Kidney (tissue), 14 donors: Measurements from ENCODE around the gene MAD2L2. TPM values are rescaled to one million over a fixed set of nuclear protein-coding genes. Genes with fewer than 3 reads are reported as not detected.

Source experiments
- DNase-seq, 5 donors: peaks; one replicate each; pipeline ENCODE4 v3.0.0-alpha.2; 2013 to 2020
- FAIRE-seq: peaks from 2 replicates; lab custom pipeline; 2012; peaks lifted over from hg19 to GRCh38; lab: Jason Lieb, UNC
- H3K27ac ChIP-seq, 2 donors: one replicate each; pipeline ENCODE4 v1.7.0; 2013; ENCODE audit warnings: low read depth in 2 of 2, low read length in 2 of 2, inconsistent platforms in 1 of 2
- H3K27me3 ChIP-seq: one replicate; pipeline ENCODE4 v1.7.1; 2013; ENCODE audit warnings: low read length, inconsistent platforms; ENCODE audit not compliant: control insufficient read depth, insufficient read depth
- H3K36me3 ChIP-seq, 3 donors: one replicate each; pipeline versions ENCODE4 v1.7.0 to v1.7.1; 2013; ENCODE audit warnings: low read length in 3 of 3, control low read depth in 1 of 3, inconsistent platforms in 1 of 3; ENCODE audit not compliant: insufficient read depth in 3 of 3, control insufficient read depth in 2 of 3
- H3K4me1 ChIP-seq, 3 donors: one replicate each; pipeline versions ENCODE4 v1.7.0 to v1.7.1; 2013; ENCODE audit warnings: low read length in 3 of 3, inconsistent platforms in 1 of 3, low read depth in 1 of 3; ENCODE audit not compliant: control insufficient read depth in 2 of 3, insufficient read depth in 2 of 3
- H3K4me3 ChIP-seq, 3 donors: one replicate each; pipeline versions ENCODE4 v1.7.0 to v1.8.1; 2013; ENCODE audit warnings: low read length in 3 of 3, control low read depth in 1 of 3, inconsistent platforms in 1 of 3
- H3K9ac ChIP-seq, 3 donors: one replicate each; pipeline versions ENCODE4 v1.7.0 to v1.7.1; 2013; ENCODE audit warnings: low read length in 3 of 3, control low read depth in 1 of 3, inconsistent platforms in 1 of 3
- H3K9me3 ChIP-seq, 3 donors: one replicate each; pipeline versions ENCODE4 v1.7.0 to v1.7.1; 2013; ENCODE audit warnings: low read length in 3 of 3, control low read depth in 1 of 3, inconsistent platforms in 1 of 3; ENCODE audit not compliant: control insufficient read depth in 2 of 3, insufficient read depth in 1 of 3
- intact Hi-C: fragments of 100-400 bp; cut with DNase I; formaldehyde crosslinking; loops from one replicate; pipeline ENCODE4 v1.11.1; 2022
- polyA plus RNA-seq: library from polyadenylated mRNA; stranded (reverse); fragments of 350-450 nt; fragmentation: Illumina TruSeq; extraction: RNeasy Lipid Tissue Mini Kit (QIAGEN cat#74804); gene quantifications from one replicate; pipeline ENCODE4 v1.2.3, GENCODE V29; 2014; ENCODE audit warnings: low read depth, low replicate concordance; ENCODE audit not compliant: insufficient read depth
- total RNA-seq: library from RNA; stranded (reverse); fragmentation: NEBNext Ultra II Directional; extraction: Animal tissue kit (Norgen Biotek cat#: 25700); gene quantifications from one replicate; pipeline ENCODE4 v1.2.1, GENCODE V29; 2021
- TF ChIP-seq, protein P1 (sequence below): IDR thresholded peaks from 3 replicates; pipeline ENCODE4 v1.5.1; 2012; ENCODE audit warnings: mild to moderate bottlenecking, moderate library complexity, borderline replicate concordance; ENCODE audit not compliant: insufficient read depth; ENCODE audit errors: extremely low read depth
- donor health status: control.
- donor health status: control.
- donor health status: control.
- donor health status: control.
- donor health status: control.
- donor health status: DM: yes; HTN: yes; CAD: no.
- donor health status: Normal renal cell carcinoma (clear cell type).

The MAD2L2 gene
- total and polyA plus RNA-seq, 2 donors from 2014 or later, result 36.8 to 51.7 TPM

DNA sequence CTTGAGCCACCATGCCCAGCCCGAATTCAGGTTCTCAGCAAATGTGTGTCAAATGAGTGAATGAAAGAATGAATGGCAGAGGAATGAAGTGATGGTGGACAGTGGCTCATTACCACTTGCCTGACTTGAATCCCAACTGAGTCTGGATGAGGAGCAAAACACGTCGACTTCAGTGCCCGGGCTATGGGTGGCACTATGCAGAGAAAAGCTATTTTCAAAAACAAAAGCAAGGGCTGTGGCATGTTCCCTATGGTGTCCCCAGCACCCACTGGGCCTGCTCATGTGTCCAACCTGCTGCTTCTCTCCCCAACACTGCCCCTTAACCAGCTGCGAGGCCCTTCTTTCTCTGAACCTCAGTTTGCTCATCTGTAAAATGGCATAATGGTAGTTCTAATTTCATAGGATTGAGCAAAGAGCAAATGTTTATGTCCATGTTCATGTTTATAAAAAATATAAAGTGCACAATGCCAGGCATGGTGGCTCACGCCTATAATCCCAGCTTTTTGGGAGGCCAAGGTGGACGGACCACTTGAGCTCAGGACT, 4.3 kb upstream of the MAD2L2 start:
- H3K4me1 ChIP-seq, result peaks cover 0 to 7% (median 0%) of the 10 kb centered on the region in 3 donors
- TF ChIP-seq, protein P1, sequence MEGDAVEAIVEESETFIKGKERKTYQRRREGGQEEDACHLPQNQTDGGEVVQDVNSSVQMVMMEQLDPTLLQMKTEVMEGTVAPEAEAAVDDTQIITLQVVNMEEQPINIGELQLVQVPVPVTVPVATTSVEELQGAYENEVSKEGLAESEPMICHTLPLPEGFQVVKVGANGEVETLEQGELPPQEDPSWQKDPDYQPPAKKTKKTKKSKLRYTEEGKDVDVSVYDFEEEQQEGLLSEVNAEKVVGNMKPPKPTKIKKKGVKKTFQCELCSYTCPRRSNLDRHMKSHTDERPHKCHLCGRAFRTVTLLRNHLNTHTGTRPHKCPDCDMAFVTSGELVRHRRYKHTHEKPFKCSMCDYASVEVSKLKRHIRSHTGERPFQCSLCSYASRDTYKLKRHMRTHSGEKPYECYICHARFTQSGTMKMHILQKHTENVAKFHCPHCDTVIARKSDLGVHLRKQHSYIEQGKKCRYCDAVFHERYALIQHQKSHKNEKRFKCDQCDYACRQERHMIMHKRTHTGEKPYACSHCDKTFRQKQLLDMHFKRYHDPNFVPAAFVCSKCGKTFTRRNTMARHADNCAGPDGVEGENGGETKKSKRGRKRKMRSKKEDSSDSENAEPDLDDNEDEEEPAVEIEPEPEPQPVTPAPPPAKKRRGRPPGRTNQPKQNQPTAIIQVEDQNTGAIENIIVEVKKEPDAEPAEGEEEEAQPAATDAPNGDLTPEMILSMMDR, result no peak
- no peak for DNase-seq
- no peaks in the 10 kb centered on the region for H3K36me3 ChIP-seq
- no peaks in the 10 kb centered on the region for H3K27me3 ChIP-seq
- H3K9ac ChIP-seq, result no peak overlapping the region
- no peak overlapping the region for H3K27ac ChIP-seq
- intact Hi-C loops, result no loop called here
- no peak overlapping the region for H3K4me3 ChIP-seq
- FAIRE-seq, result no peak
- H3K9me3 ChIP-seq, result no peaks in the 10 kb centered on the region

DNA sequence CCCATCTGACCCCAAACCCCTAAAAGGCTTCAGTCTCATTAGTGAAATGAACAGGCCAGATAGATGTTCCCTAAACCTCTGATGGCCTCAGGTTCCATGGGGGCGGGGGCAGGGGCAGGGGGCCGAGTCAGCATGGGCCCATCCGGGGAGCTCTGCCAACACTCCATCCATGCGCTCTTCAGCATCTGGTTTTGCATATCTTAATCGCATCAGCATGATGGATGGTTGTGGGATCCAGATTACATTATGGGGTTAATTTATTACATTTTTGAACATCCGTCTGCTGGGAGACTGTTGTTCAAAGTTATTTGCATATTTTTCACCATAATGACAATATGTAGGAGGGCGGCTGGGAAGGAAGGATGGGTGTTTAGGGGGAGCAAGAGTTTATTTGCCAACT, 3.1 kb upstream of the MAD2L2 start:
- Histone ChIP-seq H3K4me3 (no peak overlapping the region), H3K27ac (no peak overlapping the region), H3K36me3 (no peaks in the 10 kb centered on the region), H3K27me3 (no peaks in the 10 kb centered on the region), H3K4me1 (peaks cover 0 to 6% (median 0%) of the 10 kb centered on the region in 3 donors), H3K9ac (no peak overlapping the region), H3K9me3 (no peaks in the 10 kb centered on the region)
- TF ChIP-seq, protein P1, result no peak
- FAIRE-seq, result no peak
- intact Hi-C loops, result no loop called here
- DNase-seq, result no peak

DNA sequence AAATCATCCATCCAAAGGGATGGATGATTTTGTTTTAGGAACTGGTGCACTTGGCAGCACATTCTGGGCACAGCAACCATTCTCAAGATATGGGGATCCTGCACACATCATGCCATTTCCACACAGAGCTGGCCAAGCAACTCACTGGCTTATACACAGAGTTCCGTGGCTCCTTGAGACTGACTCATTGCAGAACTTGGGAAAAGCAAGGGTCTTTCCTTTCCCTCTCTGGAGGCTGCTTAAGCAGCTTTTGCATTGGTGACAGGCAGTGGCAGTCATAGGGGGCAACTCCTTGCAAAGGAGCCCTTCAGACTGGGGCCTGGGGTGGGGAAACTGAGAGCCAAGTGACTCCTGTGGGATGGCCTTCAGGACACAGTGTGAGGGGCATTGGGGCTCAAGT, 1.9 kb upstream of the MAD2L2 start:
- no peaks in the 10 kb centered on the region for H3K27me3 ChIP-seq
- intact Hi-C loops, result no loop called here
- no peak overlapping the region for H3K9ac ChIP-seq
- no peak overlapping the region for H3K27ac ChIP-seq
- H3K4me3 ChIP-seq, result no peak overlapping the region
- FAIRE-seq, result no peak
- no peak for DNase-seq
- H3K4me1 ChIP-seq, result peaks cover 0 to 6% (median 0%) of the 10 kb centered on the region in 3 donors
- H3K36me3 ChIP-seq, result no peaks in the 10 kb centered on the region
- no peaks in the 10 kb centered on the region for H3K9me3 ChIP-seq
- TF ChIP-seq, protein P1, result no peak
